Mononuclear cell (primary cell): ENCODE results near the gene PLAAT4. TPM values are rescaled to one million over a fixed set of nuclear protein-coding genes. Genes with fewer than 3 reads are reported as not detected.
A peak's percentile ranks its signal among the peaks of the same experiment; 100 is the strongest.

Experiments used
- H3K27me3 ChIP-seq: 2 replicates; pipeline ENCODE4 v1.6.0; 2011; ENCODE audit warnings: low read length, control low read depth; ENCODE audit not compliant: insufficient read depth
- H3K4me1 ChIP-seq: 2 replicates; pipeline ENCODE4 v1.5.1; 2011; ENCODE audit warnings: mild to moderate bottlenecking, low read length, control low read depth; ENCODE audit not compliant: insufficient read depth
- H3K4me3 ChIP-seq: 2 replicates; pipeline ENCODE4 v1.5.1; 2011; ENCODE audit warnings: mild to moderate bottlenecking, low read length, moderate library complexity
- H3K9me3 ChIP-seq: 2 replicates; pipeline ENCODE4 v1.5.1; 2011; ENCODE audit warnings: low read depth, mild to moderate bottlenecking, control low read depth, low read length
- total RNA-seq: library from RNA; depleted of rRNA; stranded (reverse); fragments of >200 nt; gene quantifications from one replicate; pipeline ENCODE4 v1.2.3, GENCODE V29; 2012

Gene PLAAT4
- total RNA-seq, 1 donor: 51.4 TPM

DNA sequence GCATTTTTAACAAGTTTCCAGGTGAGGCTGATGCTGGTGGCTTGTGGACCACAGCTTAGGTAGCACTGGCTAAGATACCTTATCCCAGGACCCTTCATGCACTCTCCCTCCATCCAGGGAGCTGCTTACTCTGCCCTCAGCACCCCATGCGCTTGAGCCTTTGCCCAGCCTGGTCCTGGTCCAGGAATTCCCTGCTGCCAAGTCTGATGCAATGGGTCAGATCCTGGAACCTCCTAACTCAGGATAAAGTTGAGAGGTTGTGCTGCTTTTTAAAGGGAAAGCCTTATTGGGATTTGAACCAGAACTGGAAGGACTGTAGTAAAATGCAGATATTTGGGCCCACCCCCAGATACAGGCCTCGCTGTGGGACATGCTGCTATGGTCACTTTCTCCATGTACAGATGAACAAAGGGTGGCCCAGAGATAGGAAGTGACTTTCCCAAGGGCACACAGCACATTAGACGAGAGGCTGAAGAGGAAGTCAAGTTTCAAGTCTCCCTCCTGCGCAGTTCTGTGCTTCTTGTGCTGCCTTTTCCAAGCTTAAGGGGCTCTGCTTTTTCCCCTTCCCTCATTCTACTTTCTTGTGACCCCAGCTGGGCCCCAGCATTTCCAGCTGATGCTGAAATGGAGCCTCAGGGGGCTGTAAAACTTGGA is 31.5 kb upstream of the PLAAT4 start:
- peaks cover 6% of the 10 kb centered on the region for H3K9me3 ChIP-seq
- peaks cover 73% of the 10 kb centered on the region for H3K4me1 ChIP-seq
- H3K27me3 ChIP-seq: no peaks in the 10 kb centered on the region
- no peak overlapping the region for H3K4me3 ChIP-seq

DNA sequence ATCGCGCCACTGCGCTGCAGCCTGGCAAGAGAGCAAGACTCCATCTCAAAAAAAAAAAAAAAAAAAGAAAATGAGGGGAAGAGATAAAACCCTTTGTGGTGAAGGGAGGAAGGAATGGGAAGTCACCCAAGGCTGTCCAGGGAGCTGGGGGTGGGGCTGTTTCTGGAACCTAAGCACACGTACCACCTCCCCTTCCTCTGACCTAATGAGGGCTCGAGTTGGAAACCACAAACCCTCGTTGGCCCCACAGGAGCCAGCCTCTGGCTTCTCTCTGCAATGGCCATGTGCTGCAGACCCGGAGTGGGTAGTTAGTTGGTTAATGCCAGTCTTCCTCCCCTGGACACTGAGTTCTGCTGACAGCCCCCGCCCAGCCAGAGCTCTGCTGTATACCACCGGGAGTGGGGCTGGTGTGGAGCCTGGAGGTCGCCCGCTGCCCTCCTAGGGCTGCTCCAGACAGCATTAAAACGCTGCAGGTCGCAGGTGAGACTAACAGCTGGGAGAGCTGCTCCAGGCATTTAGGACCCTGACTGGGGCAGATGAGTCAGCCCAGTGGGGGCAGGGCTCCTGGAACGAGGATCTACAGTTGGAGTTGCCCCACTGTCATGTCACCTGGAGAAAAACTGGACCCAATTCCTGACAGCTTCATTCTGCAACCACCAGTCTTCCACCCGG is 30.6 kb upstream of the PLAAT4 start, which contains the start of gene LGALS12:
Gene LGALS12 (plus strand): TSS at position 228 of the 672 bp plus-strand sequence. CDS start 375 bp downstream, at position 603.
- Histone ChIP-seq H3K4me3 (peak within 1 kb of the TSS; percentile 21), H3K4me1 (peaks cover 73% of the 10 kb centered on the region), H3K9me3 (no peaks in the 10 kb centered on the region), H3K27me3 (no peaks in the 10 kb centered on the region)

GRCh38 chr11:63506876-63507275 is 29.7 kb upstream of the PLAAT4 start:
- H3K4me1 ChIP-seq: peaks cover 70% of the 10 kb centered on the region
- no peaks in the 10 kb centered on the region for H3K27me3 ChIP-seq
- H3K4me3 ChIP-seq: no peak overlapping the region
- H3K9me3 ChIP-seq: no peaks in the 10 kb centered on the region

- H3K4me1 ChIP-seq: peaks cover 64% of the 10 kb centered on the region
- H3K27me3 ChIP-seq: no peaks in the 10 kb centered on the region
- H3K9me3 ChIP-seq: no peaks in the 10 kb centered on the region
- H3K4me3 ChIP-seq: no peak overlapping the region
Measured at GRCh38 chr11:63507511-63507910, 29.1 kb upstream of the PLAAT4 start.

GRCh38 chr11:63508009-63508408 is 28.6 kb upstream of the PLAAT4 start:
- peaks cover 59% of the 10 kb centered on the region for H3K4me1 ChIP-seq
- H3K9me3 ChIP-seq: no peaks in the 10 kb centered on the region
- no peak overlapping the region for H3K4me3 ChIP-seq
- H3K27me3 ChIP-seq: no peaks in the 10 kb centered on the region

DNA sequence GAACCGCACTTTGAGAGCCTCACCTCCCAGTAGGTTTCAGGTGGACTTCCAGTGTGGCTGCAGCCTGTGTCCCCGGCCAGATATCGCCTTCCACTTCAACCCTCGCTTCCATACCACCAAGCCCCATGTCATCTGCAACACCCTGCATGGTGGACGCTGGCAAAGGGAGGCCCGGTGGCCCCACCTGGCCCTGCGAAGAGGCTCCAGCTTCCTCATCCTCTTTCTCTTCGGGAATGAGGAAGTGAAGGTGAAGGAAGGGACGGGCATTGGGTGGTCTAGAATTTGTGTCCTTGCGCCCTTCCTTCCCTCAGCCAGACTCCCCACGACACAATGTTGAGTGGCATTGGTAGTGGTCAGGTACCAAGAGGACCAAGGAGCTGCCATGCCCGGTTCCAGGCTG is 27.9 kb upstream of the PLAAT4 start:
- peaks cover 52% of the 10 kb centered on the region for H3K4me1 ChIP-seq
- no peaks in the 10 kb centered on the region for H3K9me3 ChIP-seq
- no peaks in the 10 kb centered on the region for H3K27me3 ChIP-seq
- no peak overlapping the region for H3K4me3 ChIP-seq

- H3K9me3 ChIP-seq: no peaks in the 10 kb centered on the region
Measured at GRCh38 chr11:63510360-63511047, 26.1 kb upstream of the PLAAT4 start.

DNA sequence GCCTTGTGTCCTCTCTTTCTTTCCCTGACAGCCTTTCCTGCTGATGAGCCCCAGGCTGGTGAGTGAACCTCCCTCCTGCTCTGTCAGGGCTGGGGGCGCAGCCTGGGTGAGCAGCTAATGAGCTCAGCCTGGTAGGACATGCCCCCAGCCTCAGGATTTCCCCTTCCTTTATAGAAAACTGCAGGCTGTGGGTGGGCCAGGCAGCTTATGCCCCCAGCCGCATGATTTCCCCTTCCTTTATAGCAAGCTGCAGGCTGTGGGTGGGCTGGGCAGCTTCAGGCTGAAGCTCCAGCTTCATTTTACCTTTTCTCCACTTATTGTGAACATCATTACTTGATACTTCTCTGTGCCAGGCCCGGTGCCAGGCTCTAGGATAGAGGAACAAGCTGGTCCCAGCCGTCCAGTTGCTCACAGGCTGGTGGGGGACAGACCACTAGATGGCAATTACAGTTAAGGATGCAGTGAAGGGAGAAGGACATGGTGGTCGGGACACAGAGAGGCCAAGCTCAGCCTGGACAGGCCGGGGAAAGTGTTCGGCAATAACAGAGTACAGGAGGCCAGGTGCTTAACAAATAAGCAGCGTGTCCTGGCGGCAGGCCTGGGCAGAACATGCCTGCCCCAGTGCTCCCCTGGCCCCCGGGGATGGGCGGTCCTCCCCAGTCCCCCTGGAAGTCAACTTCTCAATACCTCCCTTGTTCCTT is 25.4 kb upstream of the PLAAT4 start:
- H3K4me1 ChIP-seq: peaks cover 27% of the 10 kb centered on the region
- no peaks in the 10 kb centered on the region for H3K27me3 ChIP-seq
- H3K9me3 ChIP-seq: no peaks in the 10 kb centered on the region
- H3K4me3 ChIP-seq: no peak overlapping the region

More at GRCh38 chr11:63510360-63511047, 26.1 kb upstream of the PLAAT4 start:
- Histone ChIP-seq H3K27me3 (no peaks in the 10 kb centered on the region), H3K4me1 (peaks cover 34% of the 10 kb centered on the region), H3K4me3 (no peak overlapping the region)

GRCh38 chr11:63512816-63513215 is 23.8 kb upstream of the PLAAT4 start:
- Histone ChIP-seq H3K4me1 (peaks cover 11% of the 10 kb centered on the region), H3K9me3 (no peaks in the 10 kb centered on the region), H3K4me3 (no peak overlapping the region), H3K27me3 (no peaks in the 10 kb centered on the region)

DNA sequence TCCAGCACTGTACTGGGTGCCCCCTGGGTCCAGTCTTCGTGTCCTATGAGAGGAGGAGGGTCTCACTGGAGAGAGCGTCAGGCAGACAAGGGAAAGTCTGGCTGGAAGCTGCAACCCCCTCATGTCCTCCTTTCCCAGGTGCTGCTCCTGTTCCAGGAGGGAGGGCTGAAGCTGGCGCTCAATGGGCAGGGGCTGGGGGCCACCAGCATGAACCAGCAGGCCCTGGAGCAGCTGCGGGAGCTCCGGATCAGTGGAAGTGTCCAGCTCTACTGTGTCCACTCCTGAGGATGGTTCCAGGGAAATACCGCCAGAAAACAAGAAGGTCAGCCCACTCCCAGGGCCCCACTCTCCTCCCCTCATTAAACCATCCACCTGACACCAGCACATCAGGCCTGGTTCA is 20.5 kb upstream of the PLAAT4 start:
- Histone ChIP-seq H3K4me1 (no peaks in the 10 kb centered on the region), H3K9me3 (no peaks in the 10 kb centered on the region), H3K4me3 (no peak overlapping the region), H3K27me3 (no peaks in the 10 kb centered on the region)

GRCh38 chr11:63517156-63517555 is 19.5 kb upstream of the PLAAT4 start:
- Histone ChIP-seq H3K27me3 (no peaks in the 10 kb centered on the region), H3K9me3 (no peaks in the 10 kb centered on the region), H3K4me1 (peaks cover 3% of the 10 kb centered on the region), H3K4me3 (no peak overlapping the region)

- H3K4me3 ChIP-seq: no peak overlapping the region
- H3K4me1 ChIP-seq: peaks cover 3% of the 10 kb centered on the region
- no peaks in the 10 kb centered on the region for H3K9me3 ChIP-seq
- no peaks in the 10 kb centered on the region for H3K27me3 ChIP-seq
Measured at GRCh38 chr11:63518548-63518947, 18.1 kb upstream of the PLAAT4 start.

DNA sequence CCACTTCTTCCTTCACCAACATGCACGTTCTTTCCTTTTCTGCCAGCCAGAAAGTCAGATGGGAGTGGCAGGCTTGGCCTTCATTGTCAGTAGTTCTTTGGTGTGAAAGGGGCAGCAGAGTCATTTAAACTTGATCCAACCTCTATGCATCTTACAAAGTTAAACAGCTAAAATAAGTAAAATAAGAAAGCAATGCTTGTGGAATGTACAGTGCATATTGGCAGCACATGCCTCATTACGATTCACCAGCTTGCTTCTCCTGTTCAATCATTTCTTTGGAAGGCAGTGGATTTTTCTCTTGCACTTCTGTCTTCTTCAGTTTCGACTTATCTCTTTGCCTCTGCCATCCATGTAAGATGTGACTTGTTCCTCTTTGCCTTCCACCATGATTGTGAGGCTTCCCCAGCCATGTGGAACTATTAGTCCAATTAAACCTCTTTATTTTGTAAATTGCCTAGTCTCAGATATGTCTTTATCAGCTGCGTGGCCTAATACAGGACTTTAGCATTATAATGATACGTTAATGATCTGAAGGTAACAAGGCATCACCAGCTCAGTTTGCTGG is 15.9 kb upstream of the PLAAT4 start:
- no peaks in the 10 kb centered on the region for H3K27me3 ChIP-seq
- H3K9me3 ChIP-seq: no peaks in the 10 kb centered on the region
- peaks cover 3% of the 10 kb centered on the region for H3K4me1 ChIP-seq
- H3K4me3 ChIP-seq: no peak overlapping the region

DNA sequence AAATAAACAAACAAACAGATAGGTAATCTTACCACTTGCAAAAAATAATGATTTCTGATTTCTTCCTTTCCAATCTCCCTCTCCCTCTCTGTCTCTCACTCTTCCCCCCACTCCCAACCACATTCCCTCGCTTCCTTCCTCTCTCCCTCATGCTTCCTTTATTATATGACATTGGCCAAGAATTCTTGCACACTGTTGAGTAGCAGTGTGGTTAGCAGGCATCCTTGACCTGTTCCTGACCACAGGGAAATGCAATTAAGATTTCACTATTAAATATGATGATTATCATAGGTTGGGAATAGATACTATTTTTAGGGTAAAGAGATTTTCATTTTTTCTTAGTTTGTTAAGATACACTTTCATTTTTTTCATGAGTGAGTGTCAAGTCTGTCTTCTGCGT is 14.7 kb upstream of the PLAAT4 start:
- peaks cover 3% of the 10 kb centered on the region for H3K4me1 ChIP-seq
- H3K4me3 ChIP-seq: no peak overlapping the region
- no peaks in the 10 kb centered on the region for H3K9me3 ChIP-seq
- H3K27me3 ChIP-seq: no peaks in the 10 kb centered on the region

GRCh38 chr11:63523151-63523550 is 13.5 kb upstream of the PLAAT4 start:
- H3K4me1 ChIP-seq: peaks cover 3% of the 10 kb centered on the region
- no peaks in the 10 kb centered on the region for H3K9me3 ChIP-seq
- H3K27me3 ChIP-seq: no peaks in the 10 kb centered on the region
- H3K4me3 ChIP-seq: no peak overlapping the region
